Heart right ventricle (tissue), 16 donors: Measurements from ENCODE around the gene LIN28B. TPM values are rescaled to one million over a fixed set of nuclear protein-coding genes. Genes with fewer than 3 reads are reported as not detected.

Source experiments
- ATAC-seq, 8 donors: fragments of 200-7000 bp; cut with Tn5 transposase; one replicate each; pipeline ENCODE4 v1.9.1; 2020; ENCODE audit warnings: mild to moderate bottlenecking in 8 of 8, moderate library complexity in 8 of 8, moderate number of reproducible peaks in 1 of 8
- DNase-seq, 2 donors: peaks; one replicate each; pipeline ENCODE4 v3.0.0-alpha.2; 2020
- H3K27ac ChIP-seq, 10 donors: fragments of 200-600 bp; sonication (generic) in 2 of 10; one replicate each; pipeline versions ENCODE4 v1.5.0 to v1.8.0; 2020 to 2022; ENCODE audit warnings: mild to moderate bottlenecking in 3 of 10
- H3K27me3 ChIP-seq, 7 donors: fragments of 200-600 bp; one replicate each; pipeline ENCODE4 v1.8.0; 2021 to 2022; ENCODE audit warnings: mild to moderate bottlenecking in 2 of 7
- H3K36me3 ChIP-seq, 9 donors: fragments of 200-600 bp; sonication (generic) in 1 of 9; one replicate each; pipeline versions ENCODE4 v1.5.0 to v1.8.0; 2020 to 2022; ENCODE audit warnings: mild to moderate bottlenecking in 2 of 9
- H3K4me1 ChIP-seq, 9 donors: fragments of 200-600 bp; sonication (generic) in 1 of 9; one replicate each; pipeline versions ENCODE4 v1.5.0 to v1.8.0; 2020 to 2022; ENCODE audit warnings: mild to moderate bottlenecking in 4 of 9
- H3K4me3 ChIP-seq, 10 donors: fragments of 200-600 bp; sonication (generic) in 2 of 10; one replicate each; pipeline versions ENCODE4 v1.5.0 to v1.8.0; 2020 to 2022; ENCODE audit warnings: mild to moderate bottlenecking in 7 of 10, moderate library complexity in 2 of 10
- H3K9me3 ChIP-seq, 11 donors: fragments of 200-600 bp in 10 of 11; sonication (generic) in 2 of 11; one replicate each; pipeline versions ENCODE4 v1.5.0 to v1.8.0; 2013 to 2022; ENCODE audit warnings: mild to moderate bottlenecking in 2 of 11, control low read depth in 1 of 11, moderate library complexity in 1 of 11
- CTCF ChIP-seq, 9 donors: fragments of 200-600 bp; sonication (generic) in 2 of 9; IDR thresholded peaks; one replicate each; pipeline versions ENCODE4 v1.5.0 to v1.8.0; 2021 to 2022; ENCODE audit warnings: antibody characterized with exemption in 9 of 9, mild to moderate bottlenecking in 5 of 9, moderate library complexity in 1 of 9
- WGBS, 2 donors: extraction: QIAGEN DNeasy Blood & Tissue Kit; methylation state at CpG; one replicate each; pipeline ENCODE4 v1.1.7; 2013; ENCODE audit warnings: inconsistent platforms in 1 of 2; 5-methylcytosine and 5-hydroxymethylcytosine counted together
- intact Hi-C, 10 donors: fragments of 100-400 bp; cut with DNase I; formaldehyde crosslinking; loops; one replicate each; pipeline versions ENCODE4 v1.11.1 to v1.14.2; 2022
- polyA plus RNA-seq, 2 donors: library from polyadenylated mRNA; stranded (reverse); fragments of 200-250 nt; gene quantifications; one replicate each; pipeline ENCODE4 v1.2.3, GENCODE V29; 2013
- total RNA-seq, 10 donors: library from RNA; stranded (reverse); fragmentation: NEBNext Ultra II Directional in 3 of 10; extraction: Animal tissue kit (Norgen Biotek cat#: 25700) in 3 of 10; gene quantifications; one replicate each; pipeline versions ENCODE4 v1.2.1 to v1.2.4, GENCODE V29; 2021 to 2023
- donor health status: Arrhythmogenic right ventricular cardiomyopathy.
- donor health status: ischemic (EF 13 %, LVEDD 7.1; RV severe dilation, severe dysfunction).
- donor health status: healthy with polysubstance abuse.
- donor health status: DM: no; HTN: yes; CAD: no.
- donor health status: DM: no; HTN: no; CAD: no.
- donor health status: ischemic (EF 25% LVEDD 6.9; RV normal size, moderate dysfunction).
- donor health status: ischemic (EF 25% LVEDD 5.7; RV mildly dilated, moderate dysfunction).
- donor health status: healthy.
- donor health status: DM: yes; HTN: yes; CAD: no.
- donor health status: Ischemic cardiomyopathy.
- donor health status: ischemic (EF 35%, LVEDD 5.7; RV mildly dilated, moderate dysfunction).
- donor health status: nonischemic (EF 11% LVEDD 7.7; RV severe dilation, severe dysfunction).
- donor health status: DM: yes; HTN: yes; CAD: no.
- donor health status: PGD.
- donor health status: ischemic (EF 29% LVEDD 5.4; RV normal size, mild dysfunction).
- donor health status: nonischemic (EF 23%, LVEDD 6.1; RV moderate dilation, normal function).

Gene LIN28B
- total and polyA plus RNA-seq, 12 donors = not detected

GRCh38 chr6:105097288-105097687 is 140.4 kb downstream of the LIN28B start:
- 92 to 93% methylated on average over 8 of the region's 8 CpGs for WGBS, 2 donors
- DNase-seq = no peak
- peaks cover 0 to 50% (median 11%) of the 10 kb centered on the region in 9 donors for H3K36me3 ChIP-seq
- H3K27me3 ChIP-seq = no peaks in the 10 kb centered on the region
- no peak overlapping the region for H3K4me3 ChIP-seq
- H3K4me1 ChIP-seq = no peaks in the 10 kb centered on the region
- no peak for TF ChIP-seq CTCF (IDR thresholded peaks at IDR 0.05)
- intact Hi-C loops = loop anchor here in 2 of 10 donors (10.0 kb wide), 1 partner anchor 308 kb away; the partner anchor contains the start of gene PREP (in 2 of the 2)
- ATAC-seq = no peak
- H3K9me3 ChIP-seq = no peaks in the 10 kb centered on the region
- no peak overlapping the region for H3K27ac ChIP-seq

GRCh38 chr6:105099371-105099770 is 142.5 kb downstream of the LIN28B start:
- H3K36me3 ChIP-seq = peaks cover 0 to 57% (median 11%) of the 10 kb centered on the region in 9 donors
- ATAC-seq (no peak), DNase-seq (no peak)
- no peaks in the 10 kb centered on the region for H3K27me3 ChIP-seq
- 89 to 91% methylated on average over 7 of the region's 7 CpGs for WGBS, 2 donors
- intact Hi-C loops = loop anchor here in 3 of 10 donors (2.0 to 10.0 kb wide), 2 partner anchors 27 to 305 kb away; partner anchors contain the start of gene PREP (in 2 of the 3)
- TF ChIP-seq CTCF (IDR thresholded peaks at IDR 0.05) = no peak
- no peak overlapping the region for H3K27ac ChIP-seq
- H3K9me3 ChIP-seq = no peaks in the 10 kb centered on the region
- H3K4me1 ChIP-seq = no peaks in the 10 kb centered on the region
- no peak overlapping the region for H3K4me3 ChIP-seq

- Histone ChIP-seq H3K27ac (no peak overlapping the region), H3K27me3 (no peaks in the 10 kb centered on the region), H3K4me1 (peaks cover 0 to 6% (median 0%) of the 10 kb centered on the region in 9 donors), H3K9me3 (no peaks in the 10 kb centered on the region), H3K36me3 (peaks cover 0 to 69% (median 11%) of the 10 kb centered on the region in 9 donors), H3K4me3 (no peak overlapping the region)
- no peak for TF ChIP-seq CTCF (IDR thresholded peaks at IDR 0.05)
- DNase-seq (no peak), ATAC-seq (peak in 2 of 8 donors; percentile 30 to 46)
- intact Hi-C loops = no loop called here
- 72 to 81% methylated on average over 5 of the region's 5 CpGs for WGBS, 2 donors
These were observed 145.3 kb downstream of the LIN28B start for GRCh38 chr6:105102186-105102585.

- DNase-seq (no peak), ATAC-seq (no peak)
- no peak for TF ChIP-seq CTCF (IDR thresholded peaks at IDR 0.05)
- Histone ChIP-seq H3K9me3 (no peaks in the 10 kb centered on the region), H3K36me3 (peaks cover 0 to 69% (median 0%) of the 10 kb centered on the region in 9 donors), H3K4me1 (peaks cover 0 to 6% (median 0%) of the 10 kb centered on the region in 9 donors), H3K4me3 (no peak overlapping the region), H3K27ac (no peak overlapping the region), H3K27me3 (no peaks in the 10 kb centered on the region)
- WGBS, 2 donors = 58 to 76% methylated on average over 3 of the region's 3 CpGs
- intact Hi-C loops = no loop called here
These were observed 148.2 kb downstream of the LIN28B start for GRCh38 chr6:105105094-105105493.
